ENCODE measurements around the gene CLDN34.
A peak's percentile ranks its signal among the peaks of the same experiment; 100 is the strongest.

Gene CLDN34

DNA sequence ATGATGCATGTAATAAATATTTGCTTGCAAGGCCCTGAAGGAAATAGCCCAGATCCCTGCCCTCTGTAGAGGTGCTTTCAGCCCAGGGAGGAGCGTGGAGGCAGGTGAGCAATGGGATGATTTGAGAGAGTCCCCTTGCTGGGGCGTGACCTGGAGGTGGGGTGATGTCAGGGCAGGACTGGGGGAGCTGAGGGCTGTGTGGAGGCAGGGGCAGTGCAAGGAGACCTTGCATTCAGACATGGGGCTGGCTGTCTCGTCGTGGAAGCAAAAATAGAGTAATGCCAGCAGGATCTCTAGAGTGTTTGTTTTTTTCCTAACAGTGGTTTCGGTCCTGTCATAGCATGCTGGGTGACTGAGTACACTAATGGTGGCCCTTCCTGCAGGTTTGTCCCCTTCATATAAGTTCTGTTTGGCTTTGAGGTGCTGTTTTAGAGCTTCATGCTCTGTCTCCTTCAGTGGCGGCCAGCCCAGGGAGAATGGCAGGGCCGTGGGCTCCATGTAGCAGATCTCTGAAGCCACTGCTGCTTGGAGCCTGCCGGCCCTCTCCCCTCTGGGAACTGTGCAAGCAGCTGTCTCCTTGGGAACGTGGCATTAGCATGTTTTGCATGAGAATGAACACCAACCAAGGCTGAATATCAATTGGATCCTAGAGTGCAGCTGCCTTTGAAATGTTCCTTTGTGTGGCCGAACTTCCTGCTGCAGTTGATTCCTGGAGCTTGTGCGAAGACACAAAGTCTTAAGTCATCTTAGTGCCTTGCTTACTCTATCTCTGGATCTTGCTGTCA lies 39.3 kb upstream of the CLDN34 start:
- no peak for DNase-seq (ENCODE audit: low spot score)
- TF ChIP-seq, protein P1, sequence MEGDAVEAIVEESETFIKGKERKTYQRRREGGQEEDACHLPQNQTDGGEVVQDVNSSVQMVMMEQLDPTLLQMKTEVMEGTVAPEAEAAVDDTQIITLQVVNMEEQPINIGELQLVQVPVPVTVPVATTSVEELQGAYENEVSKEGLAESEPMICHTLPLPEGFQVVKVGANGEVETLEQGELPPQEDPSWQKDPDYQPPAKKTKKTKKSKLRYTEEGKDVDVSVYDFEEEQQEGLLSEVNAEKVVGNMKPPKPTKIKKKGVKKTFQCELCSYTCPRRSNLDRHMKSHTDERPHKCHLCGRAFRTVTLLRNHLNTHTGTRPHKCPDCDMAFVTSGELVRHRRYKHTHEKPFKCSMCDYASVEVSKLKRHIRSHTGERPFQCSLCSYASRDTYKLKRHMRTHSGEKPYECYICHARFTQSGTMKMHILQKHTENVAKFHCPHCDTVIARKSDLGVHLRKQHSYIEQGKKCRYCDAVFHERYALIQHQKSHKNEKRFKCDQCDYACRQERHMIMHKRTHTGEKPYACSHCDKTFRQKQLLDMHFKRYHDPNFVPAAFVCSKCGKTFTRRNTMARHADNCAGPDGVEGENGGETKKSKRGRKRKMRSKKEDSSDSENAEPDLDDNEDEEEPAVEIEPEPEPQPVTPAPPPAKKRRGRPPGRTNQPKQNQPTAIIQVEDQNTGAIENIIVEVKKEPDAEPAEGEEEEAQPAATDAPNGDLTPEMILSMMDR (IDR thresholded peaks at IDR 0.05; ENCODE audit: borderline replicate concordance, control extremely low read depth, extremely low read depth, insufficient read depth, missing control alignments) = no peak
- in situ Hi-C loops (cut with MboI; ENCODE audit: low sequenced_read_pairs, unreplicated experiment) = no loop called here

DNA sequence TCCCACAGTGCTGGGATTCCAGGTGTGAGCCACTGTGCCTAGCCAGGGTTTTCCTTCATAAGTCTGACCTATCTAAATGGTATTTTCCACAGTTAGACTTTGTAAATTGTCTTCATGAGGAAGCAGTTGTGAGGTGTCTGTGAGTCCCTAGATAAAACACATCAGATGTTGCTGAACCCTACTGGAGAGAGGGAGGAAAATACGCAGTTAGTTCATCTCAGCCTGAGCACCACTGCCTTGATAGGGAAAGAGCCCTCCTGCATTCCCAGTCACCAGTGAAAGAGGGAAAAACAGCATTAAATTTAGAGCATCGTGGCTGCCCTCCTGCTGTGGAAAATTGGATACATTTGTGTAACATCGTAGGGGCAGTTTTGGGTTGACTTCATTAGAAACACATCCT lies 31.7 kb upstream of the CLDN34 start:
- TF ChIP-seq, protein P1 (IDR thresholded peaks at IDR 0.05; ENCODE audit: borderline replicate concordance, control extremely low read depth, extremely low read depth, insufficient read depth, missing control alignments) = no peak
- in situ Hi-C loops (cut with MboI; ENCODE audit: low sequenced_read_pairs, unreplicated experiment) = no loop called here

DNA sequence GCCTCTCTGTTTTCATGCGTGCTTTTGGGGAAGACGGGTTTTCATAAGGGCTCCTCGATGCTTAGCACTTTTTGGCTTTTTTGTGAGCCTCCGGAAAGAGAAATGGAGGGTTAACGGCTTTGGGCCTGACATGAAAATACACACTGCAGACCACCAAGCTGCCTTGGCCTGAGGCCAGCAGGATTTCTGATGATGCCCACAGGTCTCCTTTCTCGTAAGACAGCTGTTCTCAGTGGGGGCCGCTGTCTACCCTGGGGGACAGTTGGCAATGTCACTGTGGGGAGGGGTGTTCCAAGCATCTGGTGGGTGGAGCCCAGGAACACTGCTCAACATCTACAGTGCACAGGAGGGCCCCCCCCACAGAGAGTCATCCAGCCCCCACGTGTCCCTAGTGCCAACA lies 29.4 kb upstream of the CLDN34 start:
- in situ Hi-C loops (cut with MboI; ENCODE audit: low sequenced_read_pairs, unreplicated experiment) = no loop called here
- DNase-seq (ENCODE audit: low spot score) = no peak
- TF ChIP-seq, protein P1 (IDR thresholded peaks at IDR 0.05; ENCODE audit: borderline replicate concordance, control extremely low read depth, extremely low read depth, insufficient read depth, missing control alignments) = no peak

More for the DNA sequence above, 31.7 kb upstream of the CLDN34 start:
- DNase-seq (ENCODE audit: low spot score) = no peak

DNA sequence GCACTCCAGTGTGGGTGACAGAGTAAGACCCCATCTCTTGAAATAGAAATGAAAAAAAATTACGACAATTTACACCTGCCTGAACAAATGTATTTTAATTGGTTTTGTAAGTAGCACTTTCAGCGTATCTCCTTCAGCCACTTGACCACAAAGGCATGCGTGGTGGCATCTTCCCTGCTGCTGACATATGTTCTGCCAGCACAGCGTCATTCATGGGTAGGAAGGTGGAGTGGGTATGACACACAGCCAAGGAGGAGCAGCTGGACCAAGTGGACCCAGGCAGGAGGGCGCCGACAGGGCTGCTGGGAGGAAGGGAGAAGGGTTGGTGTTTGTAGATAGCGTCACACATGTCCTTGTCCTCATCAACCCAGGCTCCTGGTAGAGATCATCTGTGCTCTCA lies 28.6 kb upstream of the CLDN34 start:
- in situ Hi-C loops (cut with MboI; ENCODE audit: low sequenced_read_pairs, unreplicated experiment) = no loop called here
- TF ChIP-seq, protein P1 (IDR thresholded peaks at IDR 0.05; ENCODE audit: borderline replicate concordance, control extremely low read depth, extremely low read depth, insufficient read depth, missing control alignments) = no peak
- DNase-seq (ENCODE audit: low spot score) = no peak

DNA sequence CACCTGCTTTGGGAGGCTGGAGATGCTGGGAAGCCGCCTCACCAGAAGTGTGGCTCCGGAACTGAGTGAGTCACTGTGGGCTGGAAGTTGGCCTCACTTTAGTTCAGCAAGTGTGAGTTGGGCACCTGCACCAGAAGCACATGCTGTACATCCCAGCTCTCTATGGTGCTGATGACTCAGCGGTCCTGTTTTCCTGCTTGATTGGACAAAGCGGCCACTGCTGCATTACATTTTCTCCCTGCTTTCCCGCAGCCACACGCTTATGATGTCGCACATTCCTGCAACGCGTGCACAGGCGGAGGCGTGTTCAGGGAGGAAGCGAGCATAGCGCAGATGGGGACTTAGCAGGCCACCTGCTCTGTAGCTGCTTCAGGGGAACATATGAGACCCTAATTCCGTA lies 26.7 kb upstream of the CLDN34 start:
- in situ Hi-C loops (cut with MboI; ENCODE audit: low sequenced_read_pairs, unreplicated experiment) = no loop called here
- DNase-seq (ENCODE audit: low spot score) = no peak
- TF ChIP-seq, protein P1 (IDR thresholded peaks at IDR 0.05; ENCODE audit: borderline replicate concordance, control extremely low read depth, extremely low read depth, insufficient read depth, missing control alignments) = no peak

DNA sequence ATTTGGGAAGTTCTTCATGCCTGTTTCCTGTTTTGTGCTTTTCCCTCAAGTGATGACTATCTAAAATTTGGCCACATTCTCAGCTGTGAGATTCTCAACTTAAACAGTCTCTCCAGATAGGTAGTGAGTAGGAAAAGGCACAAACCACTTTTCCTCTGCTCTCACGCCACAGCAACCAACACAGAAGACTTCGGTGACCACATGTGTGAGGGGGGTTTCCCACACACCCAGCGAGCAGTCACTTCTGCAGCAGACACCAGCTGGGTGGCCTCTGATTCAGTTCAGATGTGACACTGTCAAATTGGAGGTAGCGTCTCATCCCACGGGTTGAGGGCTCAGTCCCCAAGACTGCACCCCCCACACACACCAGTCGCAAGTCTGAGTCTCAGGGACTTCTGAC lies 25.1 kb upstream of the CLDN34 start:
- peak; percentile 71 for DNase-seq (ENCODE audit: low spot score)
- TF ChIP-seq, protein P1 (IDR thresholded peaks at IDR 0.05; ENCODE audit: borderline replicate concordance, control extremely low read depth, extremely low read depth, insufficient read depth, missing control alignments) = no peak
- in situ Hi-C loops (cut with MboI; ENCODE audit: low sequenced_read_pairs, unreplicated experiment) = no loop called here
